Keratinocyte (primary cell): ENCODE data around the gene CNNM4. TPM values are rescaled to one million over a fixed set of nuclear protein-coding genes. Genes with fewer than 3 reads are reported as not detected.

Source experiments
- DNase-seq: peaks from one replicate; pipeline ENCODE4 v3.0.0-alpha.2; 2011; ENCODE audit warnings: low read depth, missing footprints, low spot score
- FAIRE-seq: peaks from 2 replicates; lab custom pipeline; 2011; peaks lifted over from hg19 to GRCh38; lab: Jason Lieb, UNC
- H2AFZ ChIP-seq: 2 replicates; pipeline ENCODE4 v1.6.0; 2012; ENCODE audit warnings: low read length, control low read depth, inconsistent platforms; ENCODE audit not compliant: control insufficient read depth
- H3K27ac ChIP-seq: 2 replicates; pipeline ENCODE4 v1.5.1; 2011; ENCODE audit warnings: low read length; ENCODE audit not compliant: control insufficient read depth, insufficient read depth
- H3K27me3 ChIP-seq: 3 replicates; pipeline ENCODE4 v1.6.0; 2011; ENCODE audit warnings: low read length; ENCODE audit not compliant: control insufficient read depth, insufficient read depth; ENCODE audit errors: extremely low read depth
- H3K36me3 ChIP-seq, 2 experiments: 2 replicates in 1 of 2; 3 replicates in 1 of 2; pipeline ENCODE4 v1.5.1; 2011; ENCODE audit warnings: low read length in 2 of 2, mild to moderate bottlenecking in 1 of 2; ENCODE audit not compliant: control insufficient read depth in 2 of 2, insufficient read depth in 2 of 2; ENCODE audit errors: extremely low read depth in 1 of 2
- H3K4me1 ChIP-seq: 3 replicates; pipeline ENCODE4 v1.5.1; 2011; ENCODE audit warnings: low read length; ENCODE audit not compliant: control insufficient read depth, insufficient read depth; ENCODE audit errors: extremely low read depth
- H3K4me2 ChIP-seq: 3 replicates; pipeline ENCODE4 v1.6.0; 2011; ENCODE audit warnings: low read depth, low read length; ENCODE audit not compliant: control insufficient read depth, insufficient read depth; ENCODE audit errors: extremely low read depth
- H3K4me3 ChIP-seq, 3 experiments: fragments of 200-600 bp in 1 of 3; sonication (generic) in 1 of 3; 2 replicates in 2 of 3; 3 replicates in 1 of 3; pipeline ENCODE4 v1.5.1; 2011 to 2016; ENCODE audit warnings: low read length in 3 of 3, mild to moderate bottlenecking in 3 of 3, control low read depth in 2 of 3, inconsistent platforms in 1 of 3, low read depth in 1 of 3, mixed read lengths in 1 of 3, mixed run types in 1 of 3, moderate library complexity in 1 of 3; ENCODE audit not compliant: control insufficient read depth in 2 of 3, insufficient read depth in 2 of 3; ENCODE audit errors: extremely low read depth in 1 of 3
- H3K79me2 ChIP-seq: 2 replicates; pipeline ENCODE4 v1.6.0; 2012; ENCODE audit warnings: low read length; ENCODE audit not compliant: control insufficient read depth, insufficient read depth
- H3K9ac ChIP-seq: 3 replicates; pipeline ENCODE4 v1.6.0; 2011; ENCODE audit warnings: low read length; ENCODE audit not compliant: control insufficient read depth, insufficient read depth; ENCODE audit errors: extremely low read depth
- H3K9me1 ChIP-seq: 3 replicates; pipeline ENCODE4 v1.6.0; 2011; ENCODE audit warnings: low read length; ENCODE audit not compliant: control insufficient read depth, insufficient read depth; ENCODE audit errors: extremely low read depth
- H3K9me3 ChIP-seq: 2 replicates; pipeline ENCODE4 v1.5.1; 2012; ENCODE audit warnings: low read depth, low read length; ENCODE audit not compliant: control insufficient read depth
- H4K20me1 ChIP-seq: 3 replicates; pipeline ENCODE4 v1.6.0; 2011; ENCODE audit warnings: low read length; ENCODE audit not compliant: control insufficient read depth, insufficient read depth; ENCODE audit errors: extremely low read depth
- EZH2 ChIP-seq: IDR thresholded peaks from one replicate; pipeline ENCODE4 v1.6.1; 2012; ENCODE audit warnings: inconsistent platforms, mild to moderate bottlenecking, low read length, moderate library complexity
- dilution Hi-C: fragments of 300-500 bp; cut with MboI; formaldehyde crosslinking; loops from one replicate; pipeline ENCODE4 v1.7.0; 2020; ENCODE audit warnings: low sequenced_read_pairs; ENCODE audit not compliant: extremely low pct_ligation_motif_present
- polyA plus RNA-seq, 5 experiments: library from polyadenylated mRNA; depleted of rRNA in 3 of 5; stranded (reverse) in 3 of 5; stranded (forward) in 1 of 5; unstranded in 1 of 5; fragments of >200 nt; gene quantifications; 1 replicate in 1 of 5; 2 replicates in 3 of 5; 3 replicates in 1 of 5; pipeline versions ENCODE4 v1.2.1 to v1.2.3, GENCODE V29; 2011 to 2012; ENCODE audit warnings: missing spikeins in 2 of 5, low read depth in 1 of 5, low replicate concordance in 1 of 5
- TF ChIP-seq, protein P1 (sequence below), 3 experiments: IDR thresholded peaks in 1 of 3; conservative IDR thresholded peaks in 1 of 3; optimal IDR thresholded peaks in 1 of 3; 2 replicates in 2 of 3; 3 replicates in 1 of 3; pipeline versions ENCODE3 to v1.5.1; 2011; ENCODE audit warnings: low read length in 3 of 3, mild to moderate bottlenecking in 3 of 3, moderate library complexity in 2 of 3, control low read depth in 1 of 3, inconsistent platforms in 1 of 3; ENCODE audit not compliant: insufficient read depth in 2 of 3; ENCODE audit errors: extremely low read depth in 1 of 3

CNNM4 gene
- polyA plus RNA-seq, 1 donor (not counting 4 experiments of a cell fraction or from before 2014, with no cell fraction given), result 4.4 TPM

DNA sequence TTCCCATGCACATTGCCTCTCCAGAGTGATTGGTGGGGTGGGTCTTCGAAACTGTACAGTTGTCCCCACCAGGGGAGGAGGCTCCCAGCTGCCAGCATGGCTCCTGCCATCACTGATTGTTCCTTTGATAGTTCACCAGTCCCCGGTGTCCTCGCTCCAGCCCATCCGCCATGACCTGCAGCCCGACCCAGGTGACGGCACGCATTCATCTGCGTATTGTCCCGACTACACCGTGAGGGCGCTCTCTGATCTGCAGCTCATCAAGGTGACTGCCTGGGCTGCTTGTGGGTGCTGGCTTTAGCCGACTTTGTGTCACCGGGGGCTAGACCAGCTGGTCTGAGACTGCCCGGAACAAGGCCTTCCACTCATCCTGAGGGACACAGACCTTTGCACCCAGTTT is 67.7 kb downstream of the CNNM4 start:
- FAIRE-seq (no peak), DNase-seq (no peak)
- Histone ChIP-seq H3K27ac (no peak overlapping the region), H3K4me1 (no peaks in the 10 kb centered on the region), H3K4me3 (no peak overlapping the region), H3K9me3 (no peaks in the 10 kb centered on the region), H3K9ac (no peak overlapping the region), H4K20me1 (no peaks in the 10 kb centered on the region), H2AFZ (no peak overlapping the region), H3K4me2 (no peak overlapping the region), H3K36me3 (peaks cover 6 to 20% of the 10 kb centered on the region in 2 experiments), H3K27me3 (no peaks in the 10 kb centered on the region), H3K79me2 (no peaks in the 10 kb centered on the region), H3K9me1 (no peaks in the 10 kb centered on the region)
- TF ChIP-seq, protein P1, sequence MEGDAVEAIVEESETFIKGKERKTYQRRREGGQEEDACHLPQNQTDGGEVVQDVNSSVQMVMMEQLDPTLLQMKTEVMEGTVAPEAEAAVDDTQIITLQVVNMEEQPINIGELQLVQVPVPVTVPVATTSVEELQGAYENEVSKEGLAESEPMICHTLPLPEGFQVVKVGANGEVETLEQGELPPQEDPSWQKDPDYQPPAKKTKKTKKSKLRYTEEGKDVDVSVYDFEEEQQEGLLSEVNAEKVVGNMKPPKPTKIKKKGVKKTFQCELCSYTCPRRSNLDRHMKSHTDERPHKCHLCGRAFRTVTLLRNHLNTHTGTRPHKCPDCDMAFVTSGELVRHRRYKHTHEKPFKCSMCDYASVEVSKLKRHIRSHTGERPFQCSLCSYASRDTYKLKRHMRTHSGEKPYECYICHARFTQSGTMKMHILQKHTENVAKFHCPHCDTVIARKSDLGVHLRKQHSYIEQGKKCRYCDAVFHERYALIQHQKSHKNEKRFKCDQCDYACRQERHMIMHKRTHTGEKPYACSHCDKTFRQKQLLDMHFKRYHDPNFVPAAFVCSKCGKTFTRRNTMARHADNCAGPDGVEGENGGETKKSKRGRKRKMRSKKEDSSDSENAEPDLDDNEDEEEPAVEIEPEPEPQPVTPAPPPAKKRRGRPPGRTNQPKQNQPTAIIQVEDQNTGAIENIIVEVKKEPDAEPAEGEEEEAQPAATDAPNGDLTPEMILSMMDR (optimal IDR thresholded peaks at IDR 0.05 in 1 of 3, IDR thresholded peaks at IDR 0.05 in 1 of 3, conservative IDR thresholded peaks at IDR 0.05 in 1 of 3; ENCODE audit: extremely low read depth in 1 of 3, insufficient read depth in 2 of 3, low read length in 3 of 3), result no peak
- TF ChIP-seq EZH2, result no peak
- dilution Hi-C loops, result no loop called here

GRCh38 chr2:96828874-96829273 is 68.2 kb downstream of the CNNM4 start:
- Histone ChIP-seq H4K20me1 (no peaks in the 10 kb centered on the region), H3K79me2 (no peaks in the 10 kb centered on the region), H3K4me1 (no peaks in the 10 kb centered on the region), H3K9me1 (no peaks in the 10 kb centered on the region), H3K4me3 (no peak overlapping the region), H3K27me3 (no peaks in the 10 kb centered on the region), H2AFZ (no peak overlapping the region), H3K36me3 (peaks cover 6 to 20% of the 10 kb centered on the region in 2 experiments), H3K4me2 (no peak overlapping the region), H3K9ac (no peak overlapping the region), H3K27ac (no peak overlapping the region), H3K9me3 (no peaks in the 10 kb centered on the region)
- DNase-seq, result no peak
- FAIRE-seq, result no peak
- dilution Hi-C loops, result no loop called here
- TF ChIP-seq EZH2, result no peak
- TF ChIP-seq, protein P1 (optimal IDR thresholded peaks at IDR 0.05 in 1 of 3, IDR thresholded peaks at IDR 0.05 in 1 of 3, conservative IDR thresholded peaks at IDR 0.05 in 1 of 3; ENCODE audit: extremely low read depth in 1 of 3, insufficient read depth in 2 of 3, low read length in 3 of 3), result no peak
